B cell (primary cell): ENCODE data around the gene LGI4.

Experiments used
- EZH2 ChIP-seq: IDR thresholded peaks from 2 replicates; pipeline ENCODE4 v1.6.1; 2012; ENCODE audit warnings: borderline replicate concordance, low read depth, mild to moderate bottlenecking, moderate library complexity, low read length; ENCODE audit not compliant: insufficient read depth, poor library complexity, severe bottlenecking
- TF ChIP-seq, protein P1 (sequence below): fragments of 200-600 bp; IDR thresholded peaks from one replicate; pipeline ENCODE4 v1.8.0; 2022; ENCODE audit warnings: antibody characterized with exemption, mild to moderate bottlenecking

DNA sequence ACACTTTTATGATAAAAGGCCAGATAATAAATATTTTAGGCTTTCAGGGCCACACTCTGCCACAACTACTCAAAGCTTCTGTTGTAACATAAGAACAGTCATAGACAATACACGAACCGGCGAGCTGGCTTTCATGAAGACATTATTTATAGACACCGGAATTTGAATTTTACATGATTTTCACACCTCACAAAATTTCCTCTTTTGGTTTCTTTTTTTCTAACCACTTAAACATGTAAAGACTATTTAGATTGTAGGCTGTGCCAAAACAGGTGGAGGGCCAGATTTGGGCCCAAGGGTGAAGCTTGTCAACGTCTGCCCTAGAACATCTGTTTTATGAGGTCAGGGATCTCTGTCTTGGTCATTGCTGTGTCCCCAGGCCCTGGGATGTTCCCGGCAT, 48.9 kb downstream of the LGI4 start:
- TF ChIP-seq, protein P1, sequence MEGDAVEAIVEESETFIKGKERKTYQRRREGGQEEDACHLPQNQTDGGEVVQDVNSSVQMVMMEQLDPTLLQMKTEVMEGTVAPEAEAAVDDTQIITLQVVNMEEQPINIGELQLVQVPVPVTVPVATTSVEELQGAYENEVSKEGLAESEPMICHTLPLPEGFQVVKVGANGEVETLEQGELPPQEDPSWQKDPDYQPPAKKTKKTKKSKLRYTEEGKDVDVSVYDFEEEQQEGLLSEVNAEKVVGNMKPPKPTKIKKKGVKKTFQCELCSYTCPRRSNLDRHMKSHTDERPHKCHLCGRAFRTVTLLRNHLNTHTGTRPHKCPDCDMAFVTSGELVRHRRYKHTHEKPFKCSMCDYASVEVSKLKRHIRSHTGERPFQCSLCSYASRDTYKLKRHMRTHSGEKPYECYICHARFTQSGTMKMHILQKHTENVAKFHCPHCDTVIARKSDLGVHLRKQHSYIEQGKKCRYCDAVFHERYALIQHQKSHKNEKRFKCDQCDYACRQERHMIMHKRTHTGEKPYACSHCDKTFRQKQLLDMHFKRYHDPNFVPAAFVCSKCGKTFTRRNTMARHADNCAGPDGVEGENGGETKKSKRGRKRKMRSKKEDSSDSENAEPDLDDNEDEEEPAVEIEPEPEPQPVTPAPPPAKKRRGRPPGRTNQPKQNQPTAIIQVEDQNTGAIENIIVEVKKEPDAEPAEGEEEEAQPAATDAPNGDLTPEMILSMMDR = no peak
- TF ChIP-seq EZH2 = no peak
